Glomerular visceral epithelial cell (primary cell): ENCODE results near the gene NRAP.
A peak's percentile ranks its signal among the peaks of the same experiment; 100 is the strongest.

ENCODE experiments used
- DNase-seq: peaks from one replicate; pipeline ENCODE4 v3.0.0-alpha.2; 2016; ENCODE audit errors: extremely low spot score

The NRAP gene

GRCh38 chr10:113663908-113664307 lies at the start of gene NRAP:
Gene NRAP (minus strand): TSS chr10:113664041. CDS start chr10:113663882, 159 bp downstream.
- no peak for DNase-seq

DNA sequence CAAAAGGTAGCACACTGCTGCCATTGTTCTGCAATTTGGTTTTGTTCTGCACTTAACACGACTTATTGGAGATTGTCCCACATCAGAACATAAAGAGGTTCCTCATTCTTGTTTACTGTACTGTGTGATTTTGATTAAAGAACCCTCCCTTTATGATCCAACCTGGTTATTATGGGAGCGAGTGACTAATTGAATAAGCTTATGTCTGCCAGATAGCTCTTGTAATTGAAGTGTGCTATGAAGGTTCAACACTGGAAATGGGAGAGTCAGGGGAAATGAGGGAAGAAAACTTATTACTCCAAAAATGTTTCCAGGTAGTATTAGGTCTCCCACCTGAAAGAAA lies 49.8 kb upstream of the NRAP start:
- no peak for DNase-seq

GRCh38 chr10:113712755-113713639 lies 49.2 kb upstream of the NRAP start:
- no peak for DNase-seq

- DNase-seq: no peak
These were observed 48.2 kb upstream of the NRAP start for GRCh38 chr10:113712024-113712423.

DNA sequence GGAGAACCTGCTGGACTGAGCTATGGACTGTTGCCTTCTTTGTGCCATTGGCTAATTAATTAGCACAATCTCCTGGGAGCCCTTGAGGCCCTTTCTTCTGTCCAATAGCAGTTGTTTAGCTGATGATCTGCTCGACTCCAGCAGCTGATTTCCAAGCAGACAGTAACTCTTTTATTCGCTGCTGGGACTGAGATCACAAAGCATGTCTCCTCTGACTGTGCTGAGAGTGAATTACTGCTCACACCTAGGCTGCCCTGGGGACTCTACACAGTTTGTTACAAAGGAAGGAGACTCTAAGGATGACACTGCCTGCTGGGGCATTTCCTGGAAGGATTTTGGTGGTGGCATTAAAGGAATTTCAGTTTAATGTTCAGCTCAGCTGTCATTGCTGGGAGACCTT lies 47.3 kb upstream of the NRAP start:
- DNase-seq: no peak

DNA sequence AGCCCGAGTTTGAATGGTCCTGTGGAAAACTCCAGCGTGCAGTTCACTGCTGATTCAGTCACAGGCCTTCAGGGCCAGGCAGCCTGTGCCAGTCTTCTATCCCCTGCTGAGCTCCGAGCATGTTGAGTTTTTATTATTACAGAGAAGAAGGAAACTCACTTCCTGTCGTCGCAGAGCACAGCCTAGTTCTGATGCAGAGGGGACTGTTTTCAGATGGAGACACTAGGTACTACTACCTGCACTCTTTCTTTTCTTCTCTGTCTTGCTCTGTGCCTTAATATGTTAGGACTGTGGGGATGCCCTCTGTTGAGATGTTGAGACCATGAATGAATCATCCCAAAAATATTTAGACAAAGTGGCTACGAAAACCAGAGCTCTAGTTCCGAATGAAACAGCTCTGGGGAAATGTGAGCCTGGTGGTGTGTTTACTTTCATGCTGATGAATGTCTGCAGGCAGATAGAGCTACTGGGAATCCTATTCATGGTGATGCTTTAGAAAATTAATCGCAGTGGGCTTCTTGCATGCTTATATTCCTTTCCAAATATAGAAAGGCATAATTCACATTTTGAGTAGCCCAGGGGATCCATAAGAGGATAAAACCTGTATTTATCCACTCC lies 45.5 kb upstream of the NRAP start:
- peak; percentile 35 for DNase-seq

GRCh38 chr10:113708640-113709039 lies 44.8 kb upstream of the NRAP start:
- DNase-seq: no peak

DNA sequence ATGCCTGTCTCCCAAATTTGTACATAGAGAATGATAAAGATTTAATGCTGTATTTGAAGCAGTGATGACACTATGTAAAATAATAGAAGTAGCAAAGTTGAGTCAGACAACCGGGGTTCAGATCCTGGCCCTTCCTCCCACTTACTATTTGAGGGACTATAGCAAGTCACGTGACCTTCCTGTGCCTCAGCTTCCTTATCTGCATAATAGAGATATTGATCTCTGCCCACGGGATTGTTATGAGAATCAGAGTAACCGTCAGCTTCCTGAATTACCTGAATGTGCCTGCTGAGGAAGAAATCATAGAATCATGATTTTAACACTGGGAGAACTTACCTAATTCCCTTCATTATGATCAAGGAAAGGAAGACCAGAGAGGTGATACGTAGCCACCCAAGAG lies 42.8 kb upstream of the NRAP start:
- DNase-seq: no peak

GRCh38 chr10:113705344-113705652 lies 41.5 kb upstream of the NRAP start:
- DNase-seq: no peak

- peak; percentile 41 for DNase-seq
These were observed 40.9 kb upstream of the NRAP start for GRCh38 chr10:113704637-113705343.

DNA sequence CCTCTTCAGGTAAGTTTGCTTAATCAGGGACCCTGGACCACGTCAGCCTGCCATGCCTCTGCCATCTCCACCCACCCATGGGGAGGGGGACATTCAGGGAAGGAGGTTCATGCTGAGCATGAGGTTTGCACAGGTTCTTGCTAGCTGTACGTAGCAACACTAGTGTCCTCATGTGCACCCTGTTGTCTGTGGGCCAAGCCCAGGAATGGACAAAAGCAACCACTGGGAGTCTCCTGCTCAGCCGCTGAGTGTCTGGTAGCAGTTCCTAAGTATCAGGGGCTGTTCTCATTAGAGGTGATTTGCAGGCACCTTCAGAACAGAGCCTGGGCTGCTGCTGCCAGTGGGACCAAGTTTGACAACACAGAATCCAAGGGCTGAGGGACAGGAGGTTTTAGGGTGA lies 33.8 kb upstream of the NRAP start:
- no peak for DNase-seq

DNA sequence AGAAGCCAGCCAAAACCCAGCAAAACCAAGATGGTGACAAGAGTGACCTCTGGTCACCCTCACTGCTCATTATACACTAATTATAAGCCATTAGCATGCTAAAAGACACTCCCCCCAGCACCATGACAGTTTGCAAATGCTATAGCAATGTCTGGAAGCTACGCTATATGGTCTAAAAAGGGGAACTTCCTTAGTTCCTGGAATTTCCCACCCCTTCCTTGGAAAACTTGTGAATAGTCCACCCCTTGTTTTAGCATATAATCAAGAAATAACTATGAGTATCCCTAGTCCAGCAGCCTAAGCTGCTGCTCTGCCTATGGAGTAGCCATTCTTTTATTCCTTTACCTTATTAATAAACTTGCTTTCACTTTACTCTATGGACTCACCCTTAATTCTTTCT lies 31.9 kb upstream of the NRAP start:
- no peak for DNase-seq

GRCh38 chr10:113693348-113693747 lies 29.5 kb upstream of the NRAP start:
- no peak for DNase-seq

DNA sequence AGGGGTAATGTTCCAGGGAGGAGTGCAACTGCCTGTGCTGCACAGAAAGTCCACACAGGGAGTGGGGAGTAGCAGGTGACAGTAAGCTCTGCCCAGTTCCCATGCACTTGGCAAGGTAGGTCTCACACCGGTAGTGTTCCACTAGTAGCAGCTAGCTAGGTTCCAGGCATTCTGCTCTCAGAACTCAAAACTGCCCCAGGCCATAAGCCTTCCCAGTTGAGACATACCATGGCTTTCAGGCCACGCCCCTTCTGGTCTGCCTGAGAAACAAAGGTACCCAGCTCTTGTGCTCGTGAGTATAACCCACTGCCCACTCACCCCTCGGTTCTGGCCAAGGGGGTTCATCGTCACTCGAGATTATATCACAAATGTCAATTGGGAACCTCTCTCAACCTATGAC lies 28.4 kb upstream of the NRAP start:
- no peak for DNase-seq

GRCh38 chr10:113691381-113691780 lies 27.5 kb upstream of the NRAP start:
- DNase-seq: no peak

- no peak for DNase-seq
These were observed 26.9 kb upstream of the NRAP start for GRCh38 chr10:113690749-113691148.

GRCh38 chr10:113689574-113689973 lies 25.7 kb upstream of the NRAP start:
- no peak for DNase-seq

DNA sequence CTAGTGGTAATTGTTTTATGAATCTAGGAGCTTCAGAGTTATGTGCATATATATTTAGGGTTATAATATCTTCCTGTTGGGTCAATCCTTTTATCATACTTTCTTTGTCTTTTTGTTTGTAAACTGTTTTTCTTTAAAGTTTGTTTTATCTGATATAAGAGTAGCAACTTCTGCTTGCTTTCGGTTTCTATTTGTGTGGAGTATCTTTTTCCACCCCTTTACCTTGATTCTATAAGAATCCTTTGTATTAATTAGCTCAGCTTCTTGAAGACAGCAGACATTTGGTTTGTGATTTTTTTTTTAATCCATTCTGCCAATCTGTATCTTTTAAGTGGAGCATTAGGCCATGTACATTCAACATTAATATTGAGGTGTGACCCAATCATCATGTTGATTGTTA lies 25.2 kb upstream of the NRAP start:
- no peak for DNase-seq

DNA sequence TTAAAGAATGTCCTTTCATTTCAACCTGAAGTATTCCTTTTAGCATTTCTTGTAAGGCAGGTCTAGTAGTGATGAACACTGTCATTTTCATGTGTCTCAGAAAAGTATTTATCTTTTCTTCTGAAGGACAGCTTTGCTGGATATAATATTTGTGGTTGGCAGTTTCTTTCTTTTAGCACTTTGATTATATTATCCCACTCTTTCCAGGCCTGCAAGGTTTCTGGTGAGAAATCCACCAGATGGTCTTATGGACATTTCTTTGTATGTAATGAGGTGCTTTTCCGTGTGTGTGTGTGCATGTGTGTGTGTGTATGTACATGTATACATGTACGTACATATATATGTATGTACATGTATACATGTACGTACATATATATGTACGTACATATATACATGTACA lies 23.2 kb upstream of the NRAP start:
- no peak for DNase-seq

- no peak for DNase-seq
These were observed 22.2 kb upstream of the NRAP start for GRCh38 chr10:113686028-113686427.

DNA sequence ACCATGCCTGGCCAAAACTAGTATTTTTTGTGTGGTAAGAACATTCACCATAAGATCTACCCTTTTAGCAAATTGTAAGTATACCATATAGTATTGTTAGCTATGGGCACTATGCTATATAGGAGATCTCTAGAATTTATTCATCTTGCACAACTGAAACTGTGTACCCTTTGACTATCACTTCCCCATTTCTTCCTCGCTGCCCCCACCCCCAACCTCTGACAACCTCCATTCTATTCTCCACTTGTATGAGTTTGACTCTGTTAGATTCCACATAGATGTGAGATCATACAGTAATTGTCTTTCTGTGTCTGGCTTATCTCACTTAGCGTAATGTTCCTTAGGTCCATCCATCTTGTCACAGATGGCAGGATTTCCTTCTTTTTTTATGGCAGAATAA lies 19.5 kb upstream of the NRAP start:
- no peak for DNase-seq

DNA sequence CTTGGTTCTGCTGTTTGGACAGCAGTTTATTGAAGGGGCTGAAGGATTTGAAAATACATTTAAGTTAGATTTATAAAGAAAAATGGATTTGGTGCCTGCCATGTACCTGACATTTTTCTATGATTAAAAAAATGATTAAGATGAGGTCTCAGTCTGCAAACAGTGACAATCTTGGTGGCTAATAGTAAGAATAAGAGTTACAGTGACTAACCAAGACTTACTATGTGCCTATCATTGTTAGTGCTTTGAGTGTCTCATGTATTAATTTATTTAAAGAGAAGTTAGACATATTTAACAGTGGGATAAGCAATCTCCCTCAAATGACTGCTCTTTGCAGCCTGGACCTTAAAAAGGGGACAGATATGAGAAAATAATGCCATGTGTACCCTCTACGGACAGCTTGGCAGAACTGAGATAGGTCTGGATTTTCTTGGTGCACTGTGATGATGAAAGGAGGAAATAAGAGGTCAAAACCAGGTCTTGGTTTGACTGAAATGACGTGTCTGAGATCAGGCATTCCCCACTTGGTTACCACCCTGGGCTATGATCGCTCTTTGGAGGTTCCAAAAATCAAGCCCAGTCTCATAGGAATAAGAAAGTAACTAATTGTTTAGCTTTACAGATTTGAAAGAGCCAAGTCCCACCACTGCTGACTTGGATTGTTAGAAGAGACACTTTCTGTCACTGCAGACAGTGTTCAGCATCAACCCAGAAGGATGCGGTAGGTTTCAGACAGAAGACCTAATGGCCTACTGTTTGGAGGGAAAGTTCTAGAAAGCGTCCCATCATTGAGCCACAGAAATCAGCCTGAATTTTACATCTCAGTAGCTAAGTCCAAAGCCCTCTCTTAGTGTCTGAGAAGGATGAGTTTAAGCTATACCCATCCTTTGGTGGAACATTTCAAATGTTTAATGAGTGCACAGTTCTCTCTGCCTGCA lies 18.0 kb upstream of the NRAP start:
- no peak for DNase-seq
